GM21526 (cell line): ENCODE results near the gene MKRN2.
"Not testable (repeated sequence)": the region's sequence is repeated elsewhere in the genome, so short reads cannot be mapped to it uniquely, and the experiment has no call there.

Source experiments
- ATAC-seq: cut with Tn5 transposase; IDR thresholded peaks from one replicate; pipeline ENCODE4 v1.9.1; 2021; ENCODE audit warnings: moderate library complexity; ENCODE audit not compliant: unreplicated experiment, low FRiP score

MKRN2 gene, protein sequence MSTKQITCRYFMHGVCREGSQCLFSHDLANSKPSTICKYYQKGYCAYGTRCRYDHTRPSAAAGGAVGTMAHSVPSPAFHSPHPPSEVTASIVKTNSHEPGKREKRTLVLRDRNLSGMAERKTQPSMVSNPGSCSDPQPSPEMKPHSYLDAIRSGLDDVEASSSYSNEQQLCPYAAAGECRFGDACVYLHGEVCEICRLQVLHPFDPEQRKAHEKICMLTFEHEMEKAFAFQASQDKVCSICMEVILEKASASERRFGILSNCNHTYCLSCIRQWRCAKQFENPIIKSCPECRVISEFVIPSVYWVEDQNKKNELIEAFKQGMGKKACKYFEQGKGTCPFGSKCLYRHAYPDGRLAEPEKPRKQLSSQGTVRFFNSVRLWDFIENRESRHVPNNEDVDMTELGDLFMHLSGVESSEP

DNA sequence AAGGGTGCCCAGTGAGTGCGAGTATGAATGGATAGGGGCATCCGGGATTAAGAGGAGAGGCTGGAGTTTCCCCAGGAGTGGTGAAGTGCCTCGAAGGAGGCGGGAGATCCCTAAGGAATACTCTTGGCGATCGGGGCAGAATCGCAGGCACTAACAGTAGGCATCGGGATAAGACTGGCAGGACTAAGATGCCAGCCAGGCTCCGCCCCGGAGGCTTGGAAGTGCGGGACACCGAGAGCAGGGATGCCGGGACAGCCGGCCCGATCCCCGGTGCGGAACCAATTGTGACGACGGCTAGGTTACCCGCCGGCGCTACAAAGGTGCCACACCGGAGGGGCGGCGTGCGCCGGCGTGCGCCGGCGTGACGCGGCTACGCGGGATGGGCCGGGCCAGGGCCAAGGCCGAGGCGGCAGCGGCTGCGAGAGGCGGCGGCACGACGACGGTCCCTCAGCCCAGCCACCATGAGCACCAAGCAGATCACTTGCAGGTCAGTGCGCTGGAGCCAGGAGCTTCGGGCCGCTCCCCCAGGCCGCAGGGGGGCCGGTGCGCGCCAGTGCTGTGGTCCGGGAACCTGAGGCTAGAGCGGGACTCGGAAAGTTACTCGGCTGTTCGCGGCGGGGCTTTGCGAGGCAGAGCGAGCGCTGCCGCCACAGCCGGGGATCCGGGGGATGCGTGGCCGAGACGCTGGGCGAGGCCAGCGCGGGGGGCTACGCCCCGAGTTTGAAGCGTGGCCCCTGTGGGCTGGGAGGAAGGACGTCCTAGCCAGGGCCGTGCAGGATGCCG lies at the start of gene MKRN2:
Gene MKRN2, plus strand, starts transcription at position 398 of the 783 bp plus-strand sequence. Its CDS starts 64 bp downstream, at position 462.
- peak; percentile 77 for ATAC-seq

DNA sequence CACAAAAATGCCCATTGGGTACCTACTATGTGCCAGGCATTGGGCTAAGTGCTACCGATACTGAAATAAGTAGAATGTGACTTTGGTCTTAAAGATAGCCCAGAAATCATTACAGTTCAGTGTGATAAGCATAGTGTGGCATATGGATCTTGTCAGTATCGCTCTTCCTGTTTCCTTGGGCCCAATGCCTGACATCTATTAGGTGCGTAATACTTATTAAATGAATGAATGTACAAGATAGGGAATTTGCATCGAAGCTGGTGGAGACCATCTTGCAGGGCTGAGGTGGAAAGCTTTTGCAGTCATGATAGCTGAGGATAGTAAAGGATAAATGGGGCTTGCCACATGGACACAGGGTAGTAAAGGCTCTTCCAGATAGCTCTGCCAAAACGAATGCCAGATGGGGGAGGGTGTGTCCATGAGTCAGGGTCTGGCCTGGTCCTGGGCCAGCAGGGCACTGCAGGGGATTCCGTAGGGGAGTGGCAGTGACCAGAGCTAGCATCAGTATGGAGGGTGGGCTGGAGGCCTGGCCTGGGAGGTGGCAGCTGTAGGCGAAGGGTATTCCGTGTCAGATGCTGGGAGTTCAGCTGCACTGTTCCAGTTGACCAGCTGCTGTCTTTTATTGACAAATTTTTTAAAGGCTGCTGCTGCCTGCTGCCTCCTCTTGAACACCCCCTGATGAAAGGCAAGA lies 49.2 kb upstream of the MKRN2 start:
- ATAC-seq = no peak

GRCh38 chr3:12508291-12508700 lies 48.6 kb upstream of the MKRN2 start:
- ATAC-seq = no peak

GRCh38 chr3:12509466-12509865 lies 47.4 kb upstream of the MKRN2 start:
- ATAC-seq = no peak

DNA sequence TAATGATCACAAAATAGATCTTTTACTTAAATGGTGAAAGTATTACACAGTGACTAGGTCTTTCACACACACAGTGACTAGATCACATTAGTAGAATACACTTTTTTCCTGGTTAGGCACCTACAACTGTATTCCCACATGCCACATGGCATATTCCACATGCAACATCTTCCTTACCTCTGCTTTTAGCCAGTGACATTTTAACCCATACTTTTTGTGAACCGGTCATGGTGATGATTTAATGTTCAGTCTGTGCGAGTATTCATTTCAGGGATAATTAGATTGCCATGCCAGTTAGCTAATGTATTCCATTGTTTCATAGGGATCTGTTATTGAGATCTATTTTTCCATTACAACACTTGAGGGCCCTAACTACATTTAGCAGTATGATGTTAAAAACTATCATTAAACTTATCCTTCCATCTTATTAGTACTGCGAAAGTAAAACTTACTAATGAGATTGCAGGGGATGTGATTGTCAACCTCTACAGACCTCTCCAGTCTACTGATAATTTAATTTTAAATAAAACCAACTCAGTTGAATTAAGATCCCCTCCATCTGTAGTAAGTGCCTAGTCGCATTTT lies 44.3 kb upstream of the MKRN2 start:
- no peak for ATAC-seq

- ATAC-seq = no peak
These were observed 43.0 kb upstream of the MKRN2 start for GRCh38 chr3:12513694-12514446.

DNA sequence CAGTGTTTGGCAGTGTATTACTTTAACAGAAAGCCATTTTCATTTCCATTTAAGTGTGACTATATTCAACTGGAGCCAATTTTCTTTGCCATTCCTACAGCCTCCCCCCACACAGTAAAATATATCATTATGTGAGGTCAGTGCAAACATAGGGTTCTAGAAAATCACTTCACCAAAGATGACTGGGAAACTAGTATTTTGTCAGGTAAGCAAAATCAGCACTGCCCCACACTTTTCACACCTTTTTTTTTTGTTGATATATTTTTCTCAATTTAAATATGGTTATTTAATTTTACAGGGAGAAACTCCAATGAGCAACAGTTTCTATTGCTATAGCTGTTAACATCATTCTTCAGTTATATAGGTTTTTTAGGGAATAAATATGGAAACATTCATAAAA lies 41.3 kb upstream of the MKRN2 start:
- ATAC-seq = no peak

GRCh38 chr3:12516873-12517272 lies 40.0 kb upstream of the MKRN2 start:
- no peak for ATAC-seq

DNA sequence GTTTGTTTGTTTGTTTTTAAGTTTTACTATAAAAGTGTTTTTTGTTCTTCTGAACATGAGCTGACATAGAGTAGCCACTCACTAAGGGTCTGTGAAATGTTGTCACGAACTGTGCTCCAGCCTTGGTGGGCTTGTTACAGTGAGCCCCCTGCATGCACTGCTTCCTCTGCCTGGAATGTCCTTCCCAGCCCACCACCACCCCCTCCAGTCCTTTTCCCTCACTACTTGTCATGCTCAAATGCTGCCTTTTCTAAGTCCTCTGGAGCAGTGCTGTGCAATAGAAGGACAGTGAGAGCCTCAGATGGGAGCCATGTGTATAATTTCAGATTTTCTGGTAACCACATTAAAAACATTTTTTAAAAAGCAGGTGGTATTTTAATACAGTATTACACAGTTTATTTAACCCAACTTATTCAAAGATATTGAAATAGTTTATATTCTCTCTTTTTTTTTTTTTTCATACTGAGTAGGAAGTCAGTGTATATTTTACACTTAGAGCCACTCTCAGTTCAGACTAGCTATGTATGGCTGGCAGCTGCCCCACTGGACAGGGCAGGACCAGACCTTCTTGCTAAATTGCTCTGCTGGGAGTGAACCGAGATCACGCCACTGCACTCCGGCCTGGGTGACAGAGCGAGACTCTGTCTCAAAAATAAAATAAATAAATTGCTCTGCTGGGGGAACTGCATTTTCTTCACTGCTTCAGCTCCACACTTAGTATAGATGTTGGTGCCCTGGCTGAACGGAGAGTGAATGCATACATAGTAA lies 38.4 kb upstream of the MKRN2 start:
- ATAC-seq = no peak

DNA sequence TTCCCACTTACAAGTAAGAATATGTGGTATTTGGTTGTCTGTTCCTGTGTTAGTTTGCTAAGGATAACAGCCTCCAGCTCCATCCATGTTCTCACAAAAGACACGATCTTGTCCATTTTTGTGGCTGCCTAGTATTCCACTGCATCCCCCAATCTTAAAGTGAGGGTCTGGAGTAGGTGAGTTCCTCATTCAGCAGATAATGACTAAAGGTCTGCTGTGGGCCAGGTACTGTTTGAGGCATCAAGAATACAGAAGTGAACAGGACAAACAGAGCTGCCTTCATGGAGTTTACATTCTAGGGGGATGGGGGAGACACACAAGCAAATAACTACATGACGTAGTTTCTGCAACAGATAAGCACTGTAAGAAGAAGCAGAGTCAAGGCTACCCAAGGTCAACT lies 35.9 kb upstream of the MKRN2 start:
- no peak for ATAC-seq

DNA sequence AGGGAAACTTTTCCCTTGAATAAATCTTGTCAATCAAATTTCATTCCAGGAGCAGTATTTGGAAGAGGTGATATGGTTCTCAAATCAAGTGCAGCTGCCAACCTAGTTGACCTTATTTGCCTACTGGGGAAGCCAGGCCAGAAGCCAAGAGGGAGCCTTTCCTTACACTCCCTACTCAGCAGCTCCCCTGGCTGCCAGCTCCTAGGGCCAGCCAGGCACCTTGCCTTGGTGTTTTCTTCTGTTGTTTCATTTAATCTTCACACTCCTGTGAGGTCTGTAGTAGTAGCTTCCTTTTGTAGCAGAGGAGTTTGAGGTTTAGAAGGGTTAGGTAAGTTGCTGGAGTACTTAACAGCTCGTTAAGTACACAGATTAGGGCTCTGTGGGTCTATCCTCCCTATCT lies 34.2 kb upstream of the MKRN2 start:
- no peak for ATAC-seq

GRCh38 chr3:12527757-12528143 lies 29.1 kb upstream of the MKRN2 start:
- ATAC-seq = no peak

- ATAC-seq = no peak
These were observed 24.7 kb upstream of the MKRN2 start for GRCh38 chr3:12532182-12532581.

GRCh38 chr3:12536423-12536822 lies 20.5 kb upstream of the MKRN2 start:
- no peak for ATAC-seq

GRCh38 chr3:12541625-12542024 lies 15.3 kb upstream of the MKRN2 start:
- ATAC-seq = no peak

GRCh38 chr3:12543497-12543896 lies 13.4 kb upstream of the MKRN2 start:
- ATAC-seq = not testable (repeated sequence)

GRCh38 chr3:12544652-12545472 lies 12.0 kb upstream of the MKRN2 start:
- ATAC-seq = no peak

DNA sequence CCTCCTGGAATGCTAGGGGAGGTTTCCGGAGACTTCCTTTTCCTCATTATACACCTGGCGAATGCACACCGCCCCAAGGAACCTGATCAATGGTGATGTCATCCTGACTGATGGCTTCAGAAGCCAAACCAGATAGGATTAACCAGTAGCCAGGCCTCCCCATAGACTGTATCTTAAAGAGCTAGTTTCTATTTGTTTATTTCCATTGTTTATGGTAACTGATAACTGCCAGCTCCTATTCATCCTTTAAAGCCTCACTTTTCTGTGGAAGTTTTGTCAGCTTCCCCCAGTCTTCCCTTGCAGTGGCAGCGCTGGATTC lies 11.5 kb upstream of the MKRN2 start, which contains the start of gene MKRN2OS:
Gene MKRN2OS, minus strand, starts transcription at position 27 of the 319 bp plus-strand sequence. CDS start 35 bp downstream, outside the sequence.
- ATAC-seq = no peak
